ENCODE measurements around the gene STK38. TPM values are rescaled to one million over a fixed set of nuclear protein-coding genes. Genes with fewer than 3 reads are reported as not detected.
"Not testable (repeated sequence)": the region's sequence is repeated elsewhere in the genome, so short reads cannot be mapped to it uniquely, and the experiment has no call there.

Gene STK38
- total RNA-seq, 2 donors from 2014 or later = 55.9 to 83.4 TPM

- intact Hi-C loops (cut with DNase I) = loop anchor here (5.0 kb wide), 3 partner anchors 46 to 171 kb away; partner anchors contain the start of genes KCTD20, PXT1 and STK38
- H3K4me1 ChIP-seq = peaks cover 3% of the 10 kb centered on the region
- H3K27me3 ChIP-seq = no peaks in the 10 kb centered on the region
- H3K27ac ChIP-seq = peak overlapping the region; percentile 97
- H3K9ac ChIP-seq (ENCODE audit: low read depth in 2 of 2, low read length in 2 of 2) = peak overlapping the region; percentile 67 to 100
- peak overlapping the region; percentile 49 for H3K4me3 ChIP-seq
- H3K9me3 ChIP-seq = no peaks in the 10 kb centered on the region
- no peak for TF ChIP-seq CTCF (IDR thresholded peaks at IDR 0.05)
- DNase-seq = peak; percentile 75
- no peaks in the 10 kb centered on the region for H3K36me3 ChIP-seq
Observed at GRCh38 chr6:36593569-36594028, 46.3 kb upstream of the STK38 start.

GRCh38 chr6:36592221-36592655, 45.0 kb upstream of the STK38 start:
- Histone ChIP-seq H3K27ac (no peak overlapping the region), H3K9me3 (no peaks in the 10 kb centered on the region), H3K4me1 (no peaks in the 10 kb centered on the region), H3K27me3 (no peaks in the 10 kb centered on the region), H3K9ac (ENCODE audit: low read depth in 2 of 2, low read length in 2 of 2) (no peak overlapping the region), H3K4me3 (no peak overlapping the region), H3K36me3 (no peaks in the 10 kb centered on the region)
- DNase-seq = no peak
- TF ChIP-seq CTCF (IDR thresholded peaks at IDR 0.05) = no peak
- intact Hi-C loops (cut with DNase I) = loop anchor here (5.0 kb wide), 3 partner anchors 45 to 170 kb away; partner anchors contain the start of genes KCTD20, PXT1 and STK38

- no peak overlapping the region for H3K27ac ChIP-seq
- intact Hi-C loops (cut with DNase I) = loop anchor here (5.0 kb wide), 3 partner anchors 43 to 168 kb away; partner anchors contain the start of genes KCTD20, PXT1 and STK38
- H3K27me3 ChIP-seq = no peaks in the 10 kb centered on the region
- no peak for TF ChIP-seq CTCF (IDR thresholded peaks at IDR 0.05)
- H3K9me3 ChIP-seq = no peaks in the 10 kb centered on the region
- no peak overlapping the region for H3K9ac ChIP-seq (ENCODE audit: low read depth in 2 of 2, low read length in 2 of 2)
- H3K4me1 ChIP-seq = no peaks in the 10 kb centered on the region
- H3K36me3 ChIP-seq = no peaks in the 10 kb centered on the region
- DNase-seq = no peak
- H3K4me3 ChIP-seq = no peak overlapping the region
Observed at GRCh38 chr6:36590237-36590636, 43.0 kb upstream of the STK38 start.

GRCh38 chr6:36589025-36589400, 41.7 kb upstream of the STK38 start:
- H3K9ac ChIP-seq (ENCODE audit: low read depth in 2 of 2, low read length in 2 of 2); intact Hi-C loops (cut with DNase I); H3K4me3 ChIP-seq; H3K27me3 ChIP-seq; H3K36me3 ChIP-seq; H3K9me3 ChIP-seq; H3K4me1 ChIP-seq; DNase-seq; H3K27ac ChIP-seq: not testable (repeated sequence)

GRCh38 chr6:36586606-36587005, 39.3 kb upstream of the STK38 start:
- no peak for TF ChIP-seq CTCF (IDR thresholded peaks at IDR 0.05)
- no peak for DNase-seq
- H3K27ac ChIP-seq = no peak overlapping the region
- H3K4me1 ChIP-seq = no peaks in the 10 kb centered on the region
- H3K9me3 ChIP-seq = no peaks in the 10 kb centered on the region
- H3K27me3 ChIP-seq = no peaks in the 10 kb centered on the region
- no peak overlapping the region for H3K4me3 ChIP-seq
- no peaks in the 10 kb centered on the region for H3K36me3 ChIP-seq
- H3K9ac ChIP-seq (ENCODE audit: low read depth in 2 of 2, low read length in 2 of 2) = no peak overlapping the region
- intact Hi-C loops (cut with DNase I) = no loop called here

- H3K27ac ChIP-seq = no peak overlapping the region
- H3K36me3 ChIP-seq = no peaks in the 10 kb centered on the region
- H3K4me1 ChIP-seq = no peaks in the 10 kb centered on the region
- no peak overlapping the region for H3K4me3 ChIP-seq
- TF ChIP-seq CTCF (IDR thresholded peaks at IDR 0.05) = no peak
- no peak overlapping the region for H3K9ac ChIP-seq (ENCODE audit: low read depth in 2 of 2, low read length in 2 of 2)
- intact Hi-C loops (cut with DNase I) = no loop called here
- no peak for DNase-seq
- H3K9me3 ChIP-seq = no peaks in the 10 kb centered on the region
- H3K27me3 ChIP-seq = no peaks in the 10 kb centered on the region
Observed at GRCh38 chr6:36581716-36582115, 34.4 kb upstream of the STK38 start.

Measured in colonic mucosa (tissue), 4 donors.